ENCODE measurements around the gene PKP1.

Gene PKP1

DNA sequence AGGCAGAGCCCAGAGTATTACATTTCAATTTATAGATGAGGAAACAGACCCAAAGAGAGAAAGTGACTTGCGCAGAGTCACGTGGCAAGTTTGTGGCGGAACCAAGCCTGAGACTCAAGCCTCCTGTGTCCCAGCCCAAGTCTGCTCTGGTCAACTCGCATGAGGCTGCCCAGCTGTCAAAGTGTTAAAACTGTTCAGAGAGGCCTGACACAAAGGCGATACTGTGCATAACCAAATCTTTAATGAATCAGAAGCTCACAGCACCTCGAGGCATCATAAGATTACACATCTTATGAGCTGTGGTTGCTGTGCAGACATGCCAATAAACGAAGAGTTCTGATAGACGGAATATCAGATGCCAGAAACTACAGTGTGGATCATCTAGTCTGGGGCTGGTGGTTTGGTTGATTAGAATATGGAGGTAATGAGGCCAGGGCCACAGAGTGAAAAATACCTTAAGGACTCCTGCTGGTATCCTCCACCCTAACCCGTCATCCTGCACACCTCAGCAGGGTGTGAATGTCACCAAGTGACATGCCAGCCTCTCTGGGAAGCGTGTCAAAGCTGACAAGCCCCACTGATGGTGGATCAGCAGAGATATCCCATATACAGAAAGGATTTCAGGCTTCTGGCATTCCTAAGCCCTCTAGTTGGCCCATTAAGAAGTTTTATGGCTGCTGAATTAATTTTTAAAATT lies 52.0 kb downstream of the PKP1 start:
- H3K36me3 ChIP-seq (ENCODE audit: control insufficient read depth in 2 of 2, insufficient read depth in 1 of 2, low read length in 2 of 2): no peaks in the 10 kb centered on the region
- no peaks in the 10 kb centered on the region for H3K9me3 ChIP-seq (ENCODE audit: control insufficient read depth, insufficient read depth, low read depth, low read length)
- POLR2A ChIA-PET: no interaction called here
- H3K27ac ChIP-seq (ENCODE audit: extremely low read depth, low read depth, low read length): no peak overlapping the region
- CTCF ChIA-PET: interaction anchor here (4.0 kb wide), 1 partner anchor 12 kb away, joined by 18 read pairs; no protein-coding TSS in a partner anchor
- no peaks in the 10 kb centered on the region for H3K4me1 ChIP-seq (ENCODE audit: control insufficient read depth, insufficient read depth, low read length)
- TF ChIP-seq, protein P1, sequence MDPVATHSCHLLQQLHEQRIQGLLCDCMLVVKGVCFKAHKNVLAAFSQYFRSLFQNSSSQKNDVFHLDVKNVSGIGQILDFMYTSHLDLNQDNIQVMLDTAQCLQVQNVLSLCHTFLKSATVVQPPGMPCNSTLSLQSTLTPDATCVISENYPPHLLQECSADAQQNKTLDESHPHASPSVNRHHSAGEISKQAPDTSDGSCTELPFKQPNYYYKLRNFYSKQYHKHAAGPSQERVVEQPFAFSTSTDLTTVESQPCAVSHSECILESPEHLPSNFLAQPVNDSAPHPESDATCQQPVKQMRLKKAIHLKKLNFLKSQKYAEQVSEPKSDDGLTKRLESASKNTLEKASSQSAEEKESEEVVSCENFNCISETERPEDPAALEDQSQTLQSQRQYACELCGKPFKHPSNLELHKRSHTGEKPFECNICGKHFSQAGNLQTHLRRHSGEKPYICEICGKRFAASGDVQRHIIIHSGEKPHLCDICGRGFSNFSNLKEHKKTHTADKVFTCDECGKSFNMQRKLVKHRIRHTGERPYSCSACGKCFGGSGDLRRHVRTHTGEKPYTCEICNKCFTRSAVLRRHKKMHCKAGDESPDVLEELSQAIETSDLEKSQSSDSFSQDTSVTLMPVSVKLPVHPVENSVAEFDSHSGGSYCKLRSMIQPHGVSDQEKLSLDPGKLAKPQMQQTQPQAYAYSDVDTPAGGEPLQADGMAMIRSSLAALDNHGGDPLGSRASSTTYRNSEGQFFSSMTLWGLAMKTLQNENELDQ (tag by site-specific recombination; IDR thresholded peaks at IDR 0.05; ENCODE audit: low read depth): no peak
- TF ChIP-seq ZNF157 (tag by site-specific recombination; IDR thresholded peaks at IDR 0.05) (no peak), ZNF140 (tag by site-specific recombination; IDR thresholded peaks at IDR 0.05) (no peak), ZNF548 (tag by site-specific recombination; IDR thresholded peaks at IDR 0.05) (no peak), WT1 (tag by site-specific recombination; IDR thresholded peaks at IDR 0.05) (no peak), ZNF394 (tag by site-specific recombination; IDR thresholded peaks at IDR 0.05; ENCODE audit: borderline replicate concordance) (no peak), GFI1B (tag by site-specific recombination; IDR thresholded peaks at IDR 0.05) (no peak), ZNF202 (tag by site-specific recombination; IDR thresholded peaks at IDR 0.05; ENCODE audit: borderline replicate concordance) (no peak), MYNN (tag by site-specific recombination; IDR thresholded peaks at IDR 0.05; ENCODE audit: borderline replicate concordance) (no peak)
- TF ChIP-seq, protein P2, sequence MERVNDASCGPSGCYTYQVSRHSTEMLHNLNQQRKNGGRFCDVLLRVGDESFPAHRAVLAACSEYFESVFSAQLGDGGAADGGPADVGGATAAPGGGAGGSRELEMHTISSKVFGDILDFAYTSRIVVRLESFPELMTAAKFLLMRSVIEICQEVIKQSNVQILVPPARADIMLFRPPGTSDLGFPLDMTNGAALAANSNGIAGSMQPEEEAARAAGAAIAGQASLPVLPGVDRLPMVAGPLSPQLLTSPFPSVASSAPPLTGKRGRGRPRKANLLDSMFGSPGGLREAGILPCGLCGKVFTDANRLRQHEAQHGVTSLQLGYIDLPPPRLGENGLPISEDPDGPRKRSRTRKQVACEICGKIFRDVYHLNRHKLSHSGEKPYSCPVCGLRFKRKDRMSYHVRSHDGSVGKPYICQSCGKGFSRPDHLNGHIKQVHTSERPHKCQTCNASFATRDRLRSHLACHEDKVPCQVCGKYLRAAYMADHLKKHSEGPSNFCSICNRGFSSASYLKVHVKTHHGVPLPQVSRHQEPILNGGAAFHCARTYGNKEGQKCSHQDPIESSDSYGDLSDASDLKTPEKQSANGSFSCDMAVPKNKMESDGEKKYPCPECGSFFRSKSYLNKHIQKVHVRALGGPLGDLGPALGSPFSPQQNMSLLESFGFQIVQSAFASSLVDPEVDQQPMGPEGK (tag by site-specific recombination; IDR thresholded peaks at IDR 0.05): no peak
- TF ChIP-seq, protein P3, sequence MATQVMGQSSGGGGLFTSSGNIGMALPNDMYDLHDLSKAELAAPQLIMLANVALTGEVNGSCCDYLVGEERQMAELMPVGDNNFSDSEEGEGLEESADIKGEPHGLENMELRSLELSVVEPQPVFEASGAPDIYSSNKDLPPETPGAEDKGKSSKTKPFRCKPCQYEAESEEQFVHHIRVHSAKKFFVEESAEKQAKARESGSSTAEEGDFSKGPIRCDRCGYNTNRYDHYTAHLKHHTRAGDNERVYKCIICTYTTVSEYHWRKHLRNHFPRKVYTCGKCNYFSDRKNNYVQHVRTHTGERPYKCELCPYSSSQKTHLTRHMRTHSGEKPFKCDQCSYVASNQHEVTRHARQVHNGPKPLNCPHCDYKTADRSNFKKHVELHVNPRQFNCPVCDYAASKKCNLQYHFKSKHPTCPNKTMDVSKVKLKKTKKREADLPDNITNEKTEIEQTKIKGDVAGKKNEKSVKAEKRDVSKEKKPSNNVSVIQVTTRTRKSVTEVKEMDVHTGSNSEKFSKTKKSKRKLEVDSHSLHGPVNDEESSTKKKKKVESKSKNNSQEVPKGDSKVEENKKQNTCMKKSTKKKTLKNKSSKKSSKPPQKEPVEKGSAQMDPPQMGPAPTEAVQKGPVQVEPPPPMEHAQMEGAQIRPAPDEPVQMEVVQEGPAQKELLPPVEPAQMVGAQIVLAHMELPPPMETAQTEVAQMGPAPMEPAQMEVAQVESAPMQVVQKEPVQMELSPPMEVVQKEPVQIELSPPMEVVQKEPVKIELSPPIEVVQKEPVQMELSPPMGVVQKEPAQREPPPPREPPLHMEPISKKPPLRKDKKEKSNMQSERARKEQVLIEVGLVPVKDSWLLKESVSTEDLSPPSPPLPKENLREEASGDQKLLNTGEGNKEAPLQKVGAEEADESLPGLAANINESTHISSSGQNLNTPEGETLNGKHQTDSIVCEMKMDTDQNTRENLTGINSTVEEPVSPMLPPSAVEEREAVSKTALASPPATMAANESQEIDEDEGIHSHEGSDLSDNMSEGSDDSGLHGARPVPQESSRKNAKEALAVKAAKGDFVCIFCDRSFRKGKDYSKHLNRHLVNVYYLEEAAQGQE (tag by site-specific recombination; IDR thresholded peaks at IDR 0.05): no peak
- H3K4me3 ChIP-seq (ENCODE audit: low read depth, low read length): no peak overlapping the region

DNA sequence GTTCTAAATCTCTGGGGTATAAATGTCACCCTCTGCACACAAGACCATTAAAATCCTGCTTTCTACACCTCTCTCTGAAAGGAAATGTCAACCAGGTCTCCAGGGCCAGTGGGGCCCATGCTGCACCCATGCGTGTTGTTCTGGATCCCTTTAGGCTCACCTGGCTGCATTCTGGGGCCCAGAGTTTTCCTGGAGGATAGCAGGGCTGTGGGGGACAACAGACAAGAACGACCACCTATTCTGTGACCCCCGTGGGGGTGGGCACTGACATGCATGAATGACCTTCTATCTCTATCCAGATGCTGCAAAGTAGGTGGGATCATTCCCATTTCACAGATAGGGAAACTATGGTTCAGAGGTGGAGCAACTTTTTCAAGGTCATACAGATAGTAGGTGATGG lies 52.6 kb downstream of the PKP1 start:
- H3K27ac ChIP-seq (ENCODE audit: extremely low read depth, low read depth, low read length): no peak overlapping the region
- ChIA-PET CTCF (interaction anchor here (4.0 kb wide), 1 partner anchor 11 kb away, joined by 18 read pairs; no protein-coding TSS in a partner anchor), POLR2A (no interaction called here)
- H3K4me3 ChIP-seq (ENCODE audit: low read depth, low read length): no peak overlapping the region
- no peaks in the 10 kb centered on the region for H3K36me3 ChIP-seq (ENCODE audit: control insufficient read depth in 2 of 2, insufficient read depth in 1 of 2, low read length in 2 of 2)
- no peaks in the 10 kb centered on the region for H3K4me1 ChIP-seq (ENCODE audit: control insufficient read depth, insufficient read depth, low read length)
- no peaks in the 10 kb centered on the region for H3K9me3 ChIP-seq (ENCODE audit: control insufficient read depth, insufficient read depth, low read depth, low read length)
- TF ChIP-seq TCF7L2 (IDR thresholded peaks at IDR 0.05; ENCODE audit: borderline replicate concordance, low read depth, low read length): no peak
- no peak for TF ChIP-seq ZNF155 (tag by site-specific recombination; IDR thresholded peaks at IDR 0.05)
- TF ChIP-seq, protein P4, sequence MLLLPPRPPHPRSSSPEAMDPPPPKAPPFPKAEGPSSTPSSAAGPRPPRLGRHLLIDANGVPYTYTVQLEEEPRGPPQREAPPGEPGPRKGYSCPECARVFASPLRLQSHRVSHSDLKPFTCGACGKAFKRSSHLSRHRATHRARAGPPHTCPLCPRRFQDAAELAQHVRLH (tag by site-specific recombination; IDR thresholded peaks at IDR 0.05): no peak
- TF ChIP-seq, protein P5, sequence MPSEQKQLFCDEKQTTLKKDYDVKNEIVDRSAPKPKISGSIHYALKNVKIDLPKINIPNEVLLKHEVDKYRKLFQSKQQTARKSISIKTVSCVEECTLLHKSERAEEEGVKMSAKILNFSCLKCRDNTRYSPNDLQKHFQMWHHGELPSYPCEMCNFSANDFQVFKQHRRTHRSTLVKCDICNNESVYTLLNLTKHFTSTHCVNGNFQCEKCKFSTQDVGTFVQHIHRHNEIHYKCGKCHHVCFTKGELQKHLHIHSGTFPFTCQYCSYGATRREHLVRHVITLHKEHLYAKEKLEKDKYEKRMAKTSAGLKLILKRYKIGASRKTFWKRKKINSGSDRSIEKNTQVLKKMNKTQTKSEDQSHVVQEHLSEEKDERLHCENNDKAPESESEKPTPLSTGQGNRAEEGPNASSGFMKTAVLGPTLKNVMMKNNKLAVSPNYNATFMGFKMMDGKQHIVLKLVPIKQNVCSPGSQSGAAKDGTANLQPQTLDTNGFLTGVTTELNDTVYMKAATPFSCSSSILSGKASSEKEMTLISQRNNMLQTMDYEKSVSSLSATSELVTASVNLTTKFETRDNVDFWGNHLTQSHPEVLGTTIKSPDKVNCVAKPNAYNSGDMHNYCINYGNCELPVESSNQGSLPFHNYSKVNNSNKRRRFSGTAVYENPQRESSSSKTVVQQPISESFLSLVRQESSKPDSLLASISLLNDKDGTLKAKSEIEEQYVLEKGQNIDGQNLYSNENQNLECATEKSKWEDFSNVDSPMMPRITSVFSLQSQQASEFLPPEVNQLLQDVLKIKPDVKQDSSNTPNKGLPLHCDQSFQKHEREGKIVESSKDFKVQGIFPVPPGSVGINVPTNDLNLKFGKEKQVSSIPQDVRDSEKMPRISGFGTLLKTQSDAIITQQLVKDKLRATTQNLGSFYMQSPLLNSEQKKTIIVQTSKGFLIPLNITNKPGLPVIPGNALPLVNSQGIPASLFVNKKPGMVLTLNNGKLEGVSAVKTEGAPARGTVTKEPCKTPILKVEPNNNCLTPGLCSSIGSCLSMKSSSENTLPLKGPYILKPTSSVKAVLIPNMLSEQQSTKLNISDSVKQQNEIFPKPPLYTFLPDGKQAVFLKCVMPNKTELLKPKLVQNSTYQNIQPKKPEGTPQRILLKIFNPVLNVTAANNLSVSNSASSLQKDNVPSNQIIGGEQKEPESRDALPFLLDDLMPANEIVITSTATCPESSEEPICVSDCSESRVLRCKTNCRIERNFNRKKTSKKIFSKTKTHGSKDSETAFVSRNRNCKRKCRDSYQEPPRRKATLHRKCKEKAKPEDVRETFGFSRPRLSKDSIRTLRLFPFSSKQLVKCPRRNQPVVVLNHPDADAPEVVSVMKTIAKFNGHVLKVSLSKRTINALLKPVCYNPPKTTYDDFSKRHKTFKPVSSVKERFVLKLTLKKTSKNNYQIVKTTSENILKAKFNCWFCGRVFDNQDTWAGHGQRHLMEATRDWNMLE (tag by site-specific recombination; conservative IDR thresholded peaks at IDR 0.05; ENCODE audit: low read depth): no peak
- TF ChIP-seq ZNF174 (tag by site-specific recombination; IDR thresholded peaks at IDR 0.05): no peak
- no peak for TF ChIP-seq ZNF560 (tag by site-specific recombination; IDR thresholded peaks at IDR 0.05; ENCODE audit: borderline replicate concordance)
- TF ChIP-seq ZBTB8A (tag by site-specific recombination; IDR thresholded peaks at IDR 0.05): no peak
- TF ChIP-seq ZNF76 (tag by site-specific recombination; IDR thresholded peaks at IDR 0.05; ENCODE audit: borderline replicate concordance, low read depth): no peak

Data from HEK293 (cell line).